Kidney epithelial cell (primary cell): ENCODE results near the gene DTNB. TPM values are rescaled to one million over a fixed set of nuclear protein-coding genes. Genes with fewer than 3 reads are reported as not detected.

Experiments
- DNase-seq: peaks from one replicate; pipeline ENCODE4 v3.0.0-alpha.2; 2010; ENCODE audit warnings: low read depth
- H3K27me3 ChIP-seq: 2 replicates; pipeline ENCODE4 v1.6.0; 2011; ENCODE audit warnings: low read length; ENCODE audit not compliant: control insufficient read depth, insufficient read depth
- H3K36me3 ChIP-seq: 2 replicates; pipeline ENCODE4 v1.5.1; 2011; ENCODE audit warnings: low read length; ENCODE audit not compliant: control insufficient read depth, insufficient read depth
- H3K4me3 ChIP-seq: 2 replicates; pipeline ENCODE4 v1.5.1; 2011; ENCODE audit warnings: low read depth, mild to moderate bottlenecking, control low read depth, low read length
- total RNA-seq: library from RNA; depleted of rRNA; stranded (reverse); fragments of >200 nt; gene quantifications from 2 replicates; pipeline ENCODE4 v1.2.3, GENCODE V29; 2015
- TF ChIP-seq, protein P1 (sequence below): IDR thresholded peaks from 2 replicates; pipeline ENCODE4 v1.5.1; 2011; ENCODE audit warnings: mild to moderate bottlenecking, moderate library complexity, low read length, control low read depth, inconsistent platforms; ENCODE audit not compliant: insufficient read depth, poor library complexity, severe bottlenecking

The DTNB gene
- total RNA-seq, 1 donor from 2014 or later: 16.9 TPM

DNA sequence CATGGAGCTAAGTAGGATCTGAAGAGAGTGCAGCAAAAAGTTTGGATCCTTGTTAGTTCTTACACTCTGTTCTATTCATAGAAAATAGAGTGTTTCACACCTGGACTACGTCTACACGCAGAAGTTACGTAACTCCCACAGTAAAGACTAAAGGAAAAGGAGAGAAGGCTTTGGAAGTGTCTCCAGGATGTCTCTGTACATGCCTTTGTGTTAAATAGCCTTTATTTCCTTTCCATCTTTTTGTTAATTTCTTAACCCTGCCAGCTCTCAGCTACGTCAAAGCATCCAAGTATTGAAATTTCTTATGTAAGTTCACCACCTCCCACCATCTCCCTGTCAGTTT, 8.4 kb downstream of the DTNB start:
- no peak for DNase-seq
- TF ChIP-seq, protein P1, sequence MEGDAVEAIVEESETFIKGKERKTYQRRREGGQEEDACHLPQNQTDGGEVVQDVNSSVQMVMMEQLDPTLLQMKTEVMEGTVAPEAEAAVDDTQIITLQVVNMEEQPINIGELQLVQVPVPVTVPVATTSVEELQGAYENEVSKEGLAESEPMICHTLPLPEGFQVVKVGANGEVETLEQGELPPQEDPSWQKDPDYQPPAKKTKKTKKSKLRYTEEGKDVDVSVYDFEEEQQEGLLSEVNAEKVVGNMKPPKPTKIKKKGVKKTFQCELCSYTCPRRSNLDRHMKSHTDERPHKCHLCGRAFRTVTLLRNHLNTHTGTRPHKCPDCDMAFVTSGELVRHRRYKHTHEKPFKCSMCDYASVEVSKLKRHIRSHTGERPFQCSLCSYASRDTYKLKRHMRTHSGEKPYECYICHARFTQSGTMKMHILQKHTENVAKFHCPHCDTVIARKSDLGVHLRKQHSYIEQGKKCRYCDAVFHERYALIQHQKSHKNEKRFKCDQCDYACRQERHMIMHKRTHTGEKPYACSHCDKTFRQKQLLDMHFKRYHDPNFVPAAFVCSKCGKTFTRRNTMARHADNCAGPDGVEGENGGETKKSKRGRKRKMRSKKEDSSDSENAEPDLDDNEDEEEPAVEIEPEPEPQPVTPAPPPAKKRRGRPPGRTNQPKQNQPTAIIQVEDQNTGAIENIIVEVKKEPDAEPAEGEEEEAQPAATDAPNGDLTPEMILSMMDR: no peak
- H3K4me3 ChIP-seq: no peak overlapping the region
- no peaks in the 10 kb centered on the region for H3K36me3 ChIP-seq
- H3K27me3 ChIP-seq: no peaks in the 10 kb centered on the region

DNA sequence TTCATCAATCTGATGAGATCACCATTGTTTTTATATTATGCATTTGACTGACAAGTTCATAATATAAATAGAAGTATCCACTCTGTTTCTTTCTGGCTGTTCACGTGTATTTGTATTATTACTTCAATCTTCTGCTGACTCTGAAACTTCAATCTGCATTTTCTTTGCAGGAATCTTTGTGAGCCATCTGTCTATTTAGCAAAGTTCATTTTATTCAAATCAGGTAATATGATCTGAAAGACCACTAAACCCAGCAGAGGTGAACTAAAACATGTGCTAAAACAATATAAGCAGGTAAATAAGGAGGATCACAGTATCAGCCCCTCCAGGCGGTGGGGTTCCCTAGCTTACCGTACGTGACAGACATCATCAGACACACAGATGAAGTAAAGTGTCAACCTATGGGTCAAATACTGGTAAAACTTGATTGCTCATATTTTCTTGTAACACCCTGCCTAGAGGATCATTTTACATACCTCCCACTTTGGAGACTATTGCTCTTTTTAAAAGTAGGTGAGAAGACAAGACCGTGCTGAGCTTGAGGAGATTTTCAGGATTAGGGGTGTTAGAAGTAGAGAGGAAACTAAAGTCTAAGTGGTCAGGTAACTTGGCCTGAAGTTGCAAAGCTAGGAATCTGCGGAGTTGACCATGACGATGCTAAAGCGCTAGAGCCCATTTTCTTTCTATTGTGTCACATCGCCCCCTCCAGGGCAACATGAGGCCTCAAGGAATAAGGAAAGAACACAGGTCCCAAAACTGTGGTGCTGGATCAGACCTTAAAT, 9.0 kb downstream of the DTNB start:
- no peak for DNase-seq
- Histone ChIP-seq H3K27me3 (no peaks in the 10 kb centered on the region), H3K4me3 (no peak overlapping the region), H3K36me3 (no peaks in the 10 kb centered on the region)
- TF ChIP-seq, protein P1: peak; percentile 74

- Histone ChIP-seq H3K27me3 (no peaks in the 10 kb centered on the region), H3K4me3 (no peak overlapping the region), H3K36me3 (no peaks in the 10 kb centered on the region)
- TF ChIP-seq, protein P1: no peak
- no peak for DNase-seq
These were observed 18.1 kb downstream of the DTNB start for GRCh38 chr2:25655316-25655715.

GRCh38 chr2:25654801-25655200, 18.6 kb downstream of the DTNB start:
- TF ChIP-seq, protein P1: no peak
- no peak for DNase-seq
- Histone ChIP-seq H3K27me3 (no peaks in the 10 kb centered on the region), H3K4me3 (no peak overlapping the region), H3K36me3 (no peaks in the 10 kb centered on the region)

GRCh38 chr2:25651782-25652455, 21.5 kb downstream of the DTNB start:
- Histone ChIP-seq H3K27me3 (no peaks in the 10 kb centered on the region), H3K36me3 (no peaks in the 10 kb centered on the region), H3K4me3 (no peak overlapping the region)
- DNase-seq: no peak
- TF ChIP-seq, protein P1: no peak
